GM15510 (cell line): ENCODE results near the gene CAV1.

Experiments
- POLR2A ChIP-seq: IDR thresholded peaks from 3 replicates; pipeline ENCODE4 v1.6.1; 2011; ENCODE audit warnings: borderline replicate concordance; ENCODE audit not compliant: insufficient read length; ENCODE audit errors: extremely low read depth

Gene CAV1, protein sequence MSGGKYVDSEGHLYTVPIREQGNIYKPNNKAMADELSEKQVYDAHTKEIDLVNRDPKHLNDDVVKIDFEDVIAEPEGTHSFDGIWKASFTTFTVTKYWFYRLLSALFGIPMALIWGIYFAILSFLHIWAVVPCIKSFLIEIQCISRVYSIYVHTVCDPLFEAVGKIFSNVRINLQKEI

DNA sequence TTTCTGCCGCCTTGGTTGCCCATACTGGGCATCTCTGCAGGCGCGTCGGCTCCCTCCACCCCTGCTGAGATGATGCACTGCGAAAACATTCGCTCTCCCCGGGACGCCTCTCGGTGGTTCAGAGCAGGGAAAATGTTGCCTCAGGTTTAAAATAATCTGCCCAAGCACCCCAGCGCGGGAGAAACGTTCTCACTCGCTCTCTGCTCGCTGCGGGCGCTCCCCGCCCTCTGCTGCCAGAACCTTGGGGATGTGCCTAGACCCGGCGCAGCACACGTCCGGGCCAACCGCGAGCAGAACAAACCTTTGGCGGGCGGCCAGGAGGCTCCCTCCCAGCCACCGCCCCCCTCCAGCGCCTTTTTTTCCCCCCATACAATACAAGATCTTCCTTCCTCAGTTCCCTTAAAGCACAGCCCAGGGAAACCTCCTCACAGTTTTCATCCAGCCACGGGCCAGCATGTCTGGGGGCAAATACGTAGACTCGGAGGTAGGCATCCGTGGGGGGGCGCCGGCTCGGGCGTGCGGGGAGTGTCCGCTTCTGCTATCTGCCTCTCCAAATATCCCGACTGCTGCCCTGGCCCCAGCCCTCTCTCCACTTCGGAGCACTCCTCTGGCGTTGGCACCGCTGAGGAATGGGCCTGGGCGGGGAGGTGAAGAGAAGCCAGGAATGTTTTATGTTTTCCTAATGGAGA, at the start of gene CAV1:
CAV1 (plus strand) TSS at position 428 of the 689 bp plus-strand sequence; CDS start at position 455, 27 bp downstream.
- no peak for TF ChIP-seq POLR2A

DNA sequence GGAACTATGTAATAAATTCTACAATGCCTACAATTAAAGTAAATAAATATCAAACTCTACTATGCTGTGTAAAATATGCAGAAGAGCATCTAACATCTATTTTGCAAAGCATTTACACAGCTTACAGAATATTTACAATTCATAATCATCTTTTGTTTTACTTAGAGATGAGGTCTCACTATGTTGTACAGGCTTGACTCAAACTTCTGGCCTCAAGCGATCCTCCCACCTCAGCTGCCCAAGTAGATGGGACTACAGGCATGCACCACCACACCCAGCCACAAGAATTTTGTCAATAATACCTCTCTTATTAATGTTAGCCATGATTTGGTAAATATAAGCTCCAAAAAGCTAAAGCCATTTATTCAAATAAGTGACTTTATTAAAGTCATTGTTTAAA, 47.2 kb upstream of the CAV1 start:
- no peak for TF ChIP-seq POLR2A

DNA sequence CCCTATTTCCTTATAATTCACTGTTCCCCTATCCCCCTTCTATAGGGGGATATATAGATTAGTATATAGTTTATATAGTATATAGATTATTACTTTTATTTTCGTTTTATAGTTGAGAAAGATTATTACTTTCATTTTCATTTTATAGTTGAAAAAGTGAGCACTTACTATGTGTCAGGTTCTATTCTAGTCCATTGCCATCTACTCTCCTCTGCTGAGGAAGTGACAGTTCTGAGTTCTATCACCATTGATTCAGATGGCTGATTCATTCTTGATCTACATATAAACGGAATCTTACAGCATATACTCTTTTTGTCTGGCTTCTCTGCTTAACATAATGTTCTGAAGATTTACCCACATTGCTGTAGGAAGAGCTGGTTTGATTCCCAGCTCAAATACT, 46.0 kb upstream of the CAV1 start:
- no peak for TF ChIP-seq POLR2A

DNA sequence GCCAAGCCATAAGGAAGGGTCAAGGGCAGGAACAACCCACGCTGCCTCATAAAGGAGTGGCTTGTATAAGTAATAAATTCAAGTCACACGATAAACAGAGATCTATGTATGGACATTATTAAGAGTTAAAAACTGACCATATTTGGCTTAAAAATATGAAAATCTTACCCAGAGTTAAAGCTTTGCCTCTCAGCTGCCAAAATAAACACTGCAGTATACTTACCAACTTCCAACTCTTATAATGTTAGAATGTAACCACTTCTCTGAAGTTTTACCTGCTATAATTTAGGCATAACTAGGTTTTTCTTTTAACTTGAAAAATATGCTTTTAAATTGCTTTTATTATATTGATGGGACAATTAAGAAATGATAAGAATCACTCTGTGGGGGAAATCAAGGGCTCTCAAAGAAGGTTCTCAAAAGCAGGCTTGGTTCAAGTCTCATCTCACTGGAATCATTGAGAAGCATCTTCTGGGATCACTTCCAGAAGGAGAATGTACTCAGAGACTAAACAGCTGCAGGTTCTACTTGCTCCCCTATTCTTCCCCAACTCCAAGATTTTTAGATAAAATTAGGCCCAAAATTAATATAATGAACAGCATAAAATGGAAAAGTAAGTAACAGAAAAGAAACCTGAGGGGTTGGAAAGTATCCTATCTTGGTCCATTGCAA, 41.4 kb upstream of the CAV1 start:
- TF ChIP-seq POLR2A = no peak

DNA sequence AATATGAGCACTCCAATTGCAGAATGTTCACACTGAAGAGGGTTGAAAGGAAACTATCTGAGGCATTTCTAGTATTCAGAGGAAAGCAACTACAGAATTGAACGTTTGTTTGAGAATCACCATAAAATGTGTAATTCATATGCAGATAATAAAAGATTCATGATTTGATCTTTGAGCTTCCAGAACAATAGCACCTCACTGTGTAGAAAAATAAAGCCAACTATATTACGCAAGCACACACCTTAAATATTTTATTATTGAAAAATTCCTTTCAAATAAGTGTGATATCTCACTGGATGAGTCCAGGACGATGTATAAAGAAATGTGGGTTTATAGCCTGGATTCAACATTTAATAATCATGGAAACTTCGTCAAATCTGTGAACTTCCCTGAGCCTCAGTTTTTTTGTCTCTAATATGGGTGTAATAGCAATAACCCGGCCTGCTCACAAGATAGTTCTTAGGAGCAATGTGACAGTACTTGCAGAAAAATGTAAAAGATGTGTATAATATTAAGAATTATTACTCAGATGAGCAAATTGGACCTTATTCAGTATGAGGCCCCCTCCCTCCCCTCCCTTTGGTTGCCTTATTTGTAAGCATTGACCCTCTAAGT, 36.8 kb upstream of the CAV1 start:
- no peak for TF ChIP-seq POLR2A

DNA sequence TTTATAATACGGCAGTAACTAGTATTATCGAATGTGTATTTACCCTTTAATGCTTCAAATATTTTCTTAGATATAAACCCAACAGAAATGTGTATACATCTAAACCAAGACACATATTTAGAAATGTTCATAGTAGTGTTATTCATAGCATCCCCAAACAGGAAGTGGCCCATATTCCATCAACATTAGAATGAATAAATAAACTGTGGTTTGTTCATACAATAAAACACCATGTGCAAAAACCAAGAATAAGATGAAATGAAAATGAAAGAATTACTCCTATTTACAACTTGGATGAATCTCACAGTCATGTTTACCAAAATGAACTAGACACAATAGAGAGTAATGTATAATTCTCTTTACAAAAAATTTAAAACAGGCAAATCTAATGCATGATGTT, 34.5 kb upstream of the CAV1 start:
- TF ChIP-seq POLR2A = no peak

DNA sequence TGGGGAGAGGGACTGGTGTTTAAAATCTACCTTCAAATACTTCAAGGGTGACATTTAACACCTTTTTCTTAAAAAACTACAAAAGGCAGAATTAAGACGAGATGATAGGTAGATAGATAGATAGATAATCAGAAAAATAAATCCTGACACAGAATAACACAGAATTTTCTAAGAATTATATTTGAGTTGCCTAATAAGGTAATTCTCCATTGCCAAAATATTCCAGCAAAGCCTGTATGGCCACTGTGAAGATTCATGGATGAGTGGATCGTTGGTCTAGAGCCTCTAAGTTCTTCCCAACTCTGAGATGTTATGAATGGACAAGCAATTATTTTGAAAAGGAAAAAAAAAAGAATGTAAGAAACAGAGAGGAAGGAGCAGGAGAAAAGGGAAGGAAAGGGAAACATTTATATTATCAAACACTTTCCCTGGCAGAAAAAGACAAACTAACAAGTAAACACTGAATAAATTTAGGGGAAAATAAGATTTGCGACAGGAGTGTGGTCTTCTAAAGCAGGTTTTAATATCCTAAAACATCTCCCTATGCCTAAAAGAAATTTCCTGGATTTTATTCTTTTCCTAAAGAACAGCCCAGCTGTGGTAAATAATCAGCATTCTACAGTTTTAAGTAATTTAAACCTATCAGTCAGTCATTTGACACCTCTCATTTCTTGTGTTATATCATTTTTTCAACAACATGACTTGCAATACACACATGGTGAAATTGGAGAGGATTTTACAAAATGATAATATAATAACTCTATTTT, 32.8 kb upstream of the CAV1 start:
- TF ChIP-seq POLR2A = no peak

DNA sequence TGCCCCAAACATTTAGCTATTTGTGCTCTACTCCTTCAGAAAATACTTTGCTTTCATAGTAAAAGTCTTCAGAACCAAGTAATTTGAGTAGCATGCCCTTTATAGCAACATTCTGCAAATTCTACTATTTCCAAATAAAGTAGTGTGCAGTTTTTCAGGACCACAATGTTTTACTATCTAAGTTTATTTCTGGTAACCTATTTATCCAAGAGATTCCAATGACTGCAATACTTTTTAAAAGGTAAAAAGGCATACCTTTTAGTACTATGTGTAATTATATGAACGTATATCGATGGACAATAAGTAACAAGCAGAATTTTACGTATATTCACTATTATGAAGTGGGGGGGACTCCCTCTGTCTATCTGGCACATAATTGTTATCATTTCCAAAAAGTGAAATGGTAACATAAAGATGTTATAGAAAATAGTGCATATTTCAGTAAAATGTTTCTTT, 32.2 kb upstream of the CAV1 start:
- TF ChIP-seq POLR2A = no peak

DNA sequence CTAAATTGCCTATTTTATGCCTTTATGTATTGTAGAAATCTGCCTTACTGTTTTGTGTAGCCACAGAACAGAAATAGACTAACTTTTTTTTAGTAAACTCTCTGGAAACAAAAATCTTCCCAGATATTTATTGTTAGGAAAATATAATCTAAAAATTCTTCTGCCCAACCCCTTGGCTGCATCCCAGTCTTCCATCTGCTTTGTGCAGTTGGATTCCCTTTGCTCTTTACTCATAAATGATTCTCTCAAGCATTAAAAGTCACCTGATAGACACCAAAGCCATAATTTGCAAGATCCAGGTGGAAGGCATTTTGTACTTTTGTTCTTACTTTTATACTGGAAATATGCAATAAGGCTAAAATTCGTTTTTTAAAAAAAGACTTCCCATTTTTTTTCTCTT, 31.4 kb upstream of the CAV1 start:
- TF ChIP-seq POLR2A = no peak

DNA sequence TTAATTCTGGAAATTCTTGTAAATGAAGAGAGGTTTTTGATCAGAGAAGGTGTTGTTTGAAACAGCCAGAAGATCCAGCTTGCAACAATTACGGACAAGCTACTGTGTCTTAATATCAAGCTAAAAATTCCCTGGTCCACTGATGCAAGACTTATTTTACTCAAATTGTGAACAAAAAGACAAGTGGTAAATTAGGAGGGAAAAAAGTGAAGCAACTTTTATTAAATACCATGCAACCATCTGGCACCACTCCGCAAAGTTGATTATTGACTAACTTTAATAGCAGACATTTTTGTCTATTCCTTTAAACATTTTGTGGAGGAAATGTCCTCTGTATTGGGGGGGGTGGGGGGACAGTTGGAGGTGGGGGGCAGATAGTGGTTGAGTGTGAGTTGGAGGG, 30.4 kb upstream of the CAV1 start:
- no peak for TF ChIP-seq POLR2A

DNA sequence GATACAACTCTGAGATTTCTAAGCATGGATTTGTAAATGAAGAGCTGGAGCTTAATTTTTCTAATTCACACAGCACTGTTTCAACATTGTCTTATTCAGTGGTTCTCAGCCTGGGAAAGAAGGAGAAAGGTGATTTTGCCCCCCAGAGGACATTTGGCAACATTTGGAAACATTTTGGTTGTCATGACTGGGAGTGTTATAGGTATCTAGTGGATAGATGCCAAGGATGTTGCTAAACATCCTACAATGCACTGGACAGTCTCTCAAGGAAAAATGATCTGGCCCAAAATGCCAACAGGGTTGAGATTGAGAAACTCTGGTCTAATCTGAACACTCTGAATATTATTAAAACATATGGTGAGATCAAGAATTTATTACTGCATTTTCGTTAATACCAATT, 29.1 kb upstream of the CAV1 start:
- no peak for TF ChIP-seq POLR2A

DNA sequence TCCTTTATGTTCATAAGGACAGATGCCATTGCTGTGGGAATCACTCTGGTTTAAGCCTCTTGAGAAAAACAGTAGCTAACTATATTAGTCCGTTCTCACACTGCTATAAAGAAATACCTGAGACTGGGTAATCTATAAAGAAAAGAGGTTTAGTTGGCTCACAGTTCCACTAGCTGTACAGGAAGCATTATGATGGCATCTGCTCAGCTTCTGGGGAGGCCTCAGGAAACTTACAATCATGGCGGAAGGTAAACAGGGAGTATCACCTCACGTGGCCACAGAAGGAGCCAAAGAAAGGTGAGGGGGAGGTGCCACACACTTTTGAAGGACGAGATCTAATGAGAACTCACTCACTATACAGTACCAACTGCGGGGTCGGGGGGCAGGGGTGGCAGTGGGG, 28.2 kb upstream of the CAV1 start:
- no peak for TF ChIP-seq POLR2A

DNA sequence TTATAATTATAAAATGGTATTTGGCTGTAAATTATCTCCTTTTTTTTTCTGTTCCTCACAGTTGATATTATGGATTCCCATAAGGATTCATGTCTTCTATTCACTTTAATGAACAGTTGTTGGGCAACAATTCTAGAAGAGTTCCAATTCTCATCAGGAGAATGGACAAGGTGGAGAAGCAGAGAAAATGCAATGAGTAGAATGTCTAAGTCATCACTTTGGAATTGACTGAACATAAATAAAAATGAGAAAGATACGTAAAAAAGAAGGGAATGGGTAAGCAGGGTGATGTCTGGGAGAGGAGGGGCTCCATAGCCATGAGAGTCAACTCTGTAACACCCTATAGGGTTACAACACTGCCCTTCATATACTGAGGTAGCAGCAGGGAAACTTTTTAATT, 27.1 kb upstream of the CAV1 start:
- TF ChIP-seq POLR2A = no peak

DNA sequence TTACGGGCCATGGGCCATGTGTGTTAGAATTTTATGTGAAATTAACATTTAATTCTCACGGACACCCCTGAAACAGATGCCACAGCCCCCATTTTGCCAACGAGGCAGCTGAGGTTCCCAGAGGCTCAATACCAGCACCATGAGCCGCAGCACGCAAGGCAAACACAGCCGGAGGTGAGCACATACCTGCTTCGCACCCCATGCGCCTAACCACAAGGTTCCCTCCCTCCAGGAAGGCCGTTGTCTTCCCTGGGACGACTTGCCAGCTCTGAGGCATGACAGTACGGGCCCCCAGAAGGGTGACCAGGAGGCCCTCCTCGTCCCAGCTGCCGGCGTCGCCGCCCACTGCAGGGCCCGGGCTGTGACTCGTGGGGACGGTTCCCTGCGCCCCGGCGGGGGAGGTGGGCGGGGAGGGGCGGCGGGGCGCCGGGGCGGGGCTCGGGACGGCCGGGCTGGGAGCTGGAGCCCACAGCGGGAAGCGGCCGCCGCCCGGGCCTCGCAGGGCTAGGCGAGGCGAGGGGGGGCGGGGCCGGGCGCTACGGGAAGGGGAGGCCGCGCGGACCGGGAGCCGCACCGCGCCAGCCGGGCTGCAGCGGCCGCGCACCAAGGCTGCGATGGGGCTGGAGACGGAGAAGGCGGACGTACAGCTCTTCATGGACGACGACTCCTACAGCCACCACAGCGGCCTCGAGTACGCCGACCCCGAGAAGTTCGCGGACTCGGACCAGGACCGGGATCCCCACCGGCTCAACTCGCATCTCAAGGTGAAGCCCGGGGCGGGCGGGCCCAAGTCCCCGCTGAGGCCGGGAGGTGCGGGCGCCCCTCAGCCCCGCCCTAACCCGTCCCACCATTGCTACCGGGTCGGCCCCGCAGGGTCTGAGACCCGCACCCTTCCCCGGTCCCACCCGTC, 25.4 kb upstream of the CAV1 start, which contains the start of gene CAV2:
CAV2 (plus strand) TSS at position 571 of the 910 bp plus-strand sequence; CDS start at position 615, 44 bp downstream.
- TF ChIP-seq POLR2A = no peak
